Activated CD4-positive, alpha-beta T cell treated with anti-CD3 and anti-CD28 coated beads for 4 hours (primary cell): ENCODE data around the gene PATJ.

Experiments used
- DNase-seq, 2 donors: peaks; one replicate each; pipeline ENCODE4 v3.0.0-alpha.2; 2020

The PATJ gene

GRCh38 chr1:62221171-62221570 lies 478.9 kb downstream of the PATJ start:
- no peak for DNase-seq

GRCh38 chr1:62222321-62222720 lies 480.0 kb downstream of the PATJ start:
- DNase-seq = no peak

- DNase-seq = no peak
These were observed 481.9 kb downstream of the PATJ start for GRCh38 chr1:62224182-62224581.

- DNase-seq = no peak
These were observed 485.2 kb downstream of the PATJ start for GRCh38 chr1:62227496-62227895.
